DMS 273 treated with DMSO at 0.1 percent for 48 hours (cell line): ENCODE data around the gene ARHGAP10.
A peak's percentile ranks its signal among the peaks of the same experiment; 100 is the strongest.
"Not testable (repeated sequence)": the region's sequence is repeated elsewhere in the genome, so short reads cannot be mapped to it uniquely, and the experiment has no call there.

Experiments
- DNase-seq: peaks from one replicate; lab custom pipeline; 2025; lab: John Stamatoyannopoulos, UW

The ARHGAP10 gene

DNA sequence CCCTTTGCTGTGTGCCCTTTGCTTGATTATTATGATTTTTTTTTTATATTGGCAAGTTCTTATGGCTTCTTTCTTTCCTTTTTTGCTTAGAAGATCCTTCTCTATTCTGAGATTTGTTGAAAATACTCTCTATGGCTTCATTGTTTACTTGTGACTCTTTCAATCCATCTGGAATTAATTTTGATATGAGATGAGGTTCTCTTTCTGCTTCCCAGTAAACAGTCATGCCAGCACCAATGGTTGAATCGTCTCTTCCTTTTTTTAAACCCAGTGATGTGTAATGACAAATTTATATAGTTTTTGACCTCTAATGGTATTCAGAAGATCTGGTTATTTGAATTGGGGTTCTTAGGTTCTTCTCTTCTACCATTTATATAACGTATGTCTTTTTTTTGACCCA is 121.8 kb downstream of the ARHGAP10 start:
- no peak for DNase-seq

DNA sequence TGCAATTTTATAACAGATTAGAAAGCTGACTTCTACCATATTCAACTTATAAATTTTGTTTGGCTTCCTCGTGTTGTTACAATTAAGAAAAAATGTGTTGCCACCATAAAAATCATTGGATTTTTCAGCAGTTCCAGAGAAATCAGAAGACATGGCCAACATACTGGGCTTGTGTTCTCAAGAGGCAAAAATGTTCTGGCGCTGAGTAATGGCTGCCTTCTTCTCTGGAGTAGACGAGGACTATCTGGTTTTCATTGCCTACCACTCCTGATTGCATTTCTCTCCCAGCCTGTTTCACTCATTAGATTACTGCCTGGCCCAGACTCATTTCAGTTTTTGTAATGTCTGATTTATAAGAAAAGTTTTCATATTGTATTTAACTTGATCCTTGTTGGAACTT is 122.3 kb downstream of the ARHGAP10 start:
- no peak for DNase-seq

DNA sequence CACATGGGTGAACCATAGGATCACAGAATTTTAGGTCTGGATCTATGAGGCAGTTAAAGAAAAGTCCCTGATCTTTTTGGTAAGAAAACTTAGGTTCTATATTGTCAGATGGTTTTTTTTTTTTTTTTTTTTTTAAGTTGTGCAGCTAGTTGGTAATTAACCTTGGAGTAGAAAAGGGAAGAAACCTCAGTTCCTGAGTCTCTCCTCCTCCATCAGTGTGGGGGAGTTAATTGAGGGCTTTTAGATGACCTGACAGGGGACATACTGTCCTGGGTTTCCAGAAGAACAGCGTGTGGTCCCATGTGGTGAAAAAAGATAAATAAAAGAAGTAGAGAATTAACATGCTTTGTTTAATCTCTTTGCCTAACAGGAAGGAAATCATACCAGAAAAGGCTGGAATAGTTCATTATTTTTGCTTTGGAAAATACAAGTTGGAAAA is 123.7 kb downstream of the ARHGAP10 start:
- no peak for DNase-seq

DNA sequence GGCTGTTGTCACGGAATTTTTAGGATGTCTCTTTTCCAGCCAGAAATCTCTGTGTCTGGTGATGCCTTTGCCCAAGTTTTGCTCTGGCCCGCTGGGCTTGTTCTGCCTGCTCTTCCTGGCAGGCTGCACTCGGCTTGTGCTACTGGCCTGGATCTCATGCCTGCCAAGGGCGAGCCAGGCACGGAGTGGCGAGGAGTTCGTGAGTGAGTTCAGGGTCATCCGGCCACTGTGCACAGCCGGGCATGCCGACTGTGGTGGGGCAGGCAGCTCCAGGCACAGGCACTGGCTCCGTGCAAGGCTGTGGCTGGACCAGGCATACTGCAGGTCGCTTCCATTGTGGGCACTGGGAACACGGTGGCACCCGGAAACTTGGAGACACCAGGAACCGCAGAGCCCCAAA is 129.1 kb downstream of the ARHGAP10 start:
- no peak for DNase-seq

DNA sequence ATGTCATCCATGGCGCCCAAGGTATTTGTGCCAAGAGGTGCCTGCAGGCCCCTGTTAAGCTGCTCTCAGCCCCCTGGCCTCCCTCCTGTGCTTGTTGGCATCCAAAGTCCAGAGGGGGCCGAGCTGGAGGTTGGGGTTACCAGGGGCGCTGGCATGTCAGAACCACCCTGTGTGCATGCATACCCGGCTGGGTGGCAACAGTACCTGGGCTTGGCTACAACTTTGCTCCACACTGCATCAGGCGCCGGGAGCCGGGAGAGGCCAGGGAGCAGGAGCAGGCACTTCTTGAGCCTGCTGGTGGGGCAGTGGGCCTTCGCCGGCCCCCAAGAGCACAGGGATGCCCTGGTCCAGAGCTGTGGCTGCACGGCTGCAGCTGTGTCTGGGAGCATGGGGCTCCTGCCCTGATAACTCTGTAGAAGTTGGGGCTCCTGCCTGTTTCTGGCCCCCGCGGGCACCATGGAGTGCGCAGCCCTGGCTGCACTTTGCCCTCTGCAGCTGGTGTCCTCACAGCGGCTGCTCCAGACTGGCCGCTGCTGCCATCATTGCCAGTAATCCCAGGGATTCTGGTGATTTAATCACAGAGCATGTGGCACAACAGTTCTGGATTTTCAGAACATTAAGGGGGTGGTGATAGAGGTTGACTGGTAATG is 130.3 kb downstream of the ARHGAP10 start:
- DNase-seq: no peak

DNA sequence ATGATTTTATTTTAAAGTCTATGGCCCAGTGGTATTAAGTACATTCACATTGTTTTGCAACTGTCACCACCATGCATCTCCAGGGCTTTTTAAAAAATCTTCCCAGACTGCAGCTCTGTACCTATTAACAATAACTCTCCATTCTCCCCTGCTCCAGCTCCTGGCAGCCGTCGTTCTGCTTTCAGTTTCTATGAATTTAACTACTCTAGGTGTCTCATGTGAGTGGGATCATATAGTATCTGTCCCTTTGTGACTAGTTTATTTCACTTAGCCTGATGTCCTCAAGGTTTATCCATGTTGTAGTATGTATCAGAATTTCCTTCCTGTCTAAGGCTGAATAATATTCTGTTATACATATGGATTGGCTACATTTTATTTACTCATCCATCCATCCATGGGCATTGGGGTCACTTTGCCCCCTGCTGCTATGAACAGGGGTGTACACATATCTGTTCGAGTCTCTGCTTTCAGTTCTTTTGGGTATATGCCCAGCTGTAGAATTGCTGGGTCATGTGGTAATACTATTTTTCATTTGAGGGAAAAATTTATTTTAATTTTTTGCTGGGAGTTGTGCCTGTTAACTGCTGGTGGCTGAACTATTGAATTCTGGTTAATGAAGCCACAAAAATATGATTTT is 131.3 kb downstream of the ARHGAP10 start:
- no peak for DNase-seq

DNA sequence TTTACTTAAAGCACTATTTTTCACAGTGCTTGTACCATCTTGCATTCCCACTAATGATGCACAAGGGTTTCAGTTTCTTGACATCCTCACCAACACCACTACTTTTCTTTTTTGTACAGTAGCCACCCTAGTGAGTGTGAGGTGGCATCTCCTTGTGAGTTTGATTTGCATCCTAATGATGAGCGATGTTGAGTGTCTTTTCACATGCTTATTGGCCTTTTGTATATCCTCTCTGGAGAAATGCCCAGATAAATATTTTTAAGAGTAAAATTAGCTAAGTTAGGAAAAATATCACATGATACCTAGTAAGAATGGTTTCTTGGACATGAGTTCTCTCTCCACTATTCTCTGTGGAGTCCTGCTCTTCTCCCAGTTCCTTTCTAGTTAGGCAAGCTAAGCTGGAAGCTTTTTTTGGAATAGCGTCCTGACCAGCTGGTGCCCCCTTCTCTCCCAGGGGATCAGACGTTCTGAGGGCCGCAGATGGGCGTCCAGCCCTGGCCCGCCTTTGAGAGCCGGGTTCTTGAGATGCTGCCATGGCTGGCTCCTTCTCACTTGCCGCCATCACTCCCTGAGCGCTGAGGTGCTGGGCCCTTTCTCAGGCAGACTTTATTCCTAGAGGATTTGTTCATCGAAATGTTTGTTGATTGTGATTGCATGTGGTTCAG is 132.1 kb downstream of the ARHGAP10 start:
- no peak for DNase-seq

DNA sequence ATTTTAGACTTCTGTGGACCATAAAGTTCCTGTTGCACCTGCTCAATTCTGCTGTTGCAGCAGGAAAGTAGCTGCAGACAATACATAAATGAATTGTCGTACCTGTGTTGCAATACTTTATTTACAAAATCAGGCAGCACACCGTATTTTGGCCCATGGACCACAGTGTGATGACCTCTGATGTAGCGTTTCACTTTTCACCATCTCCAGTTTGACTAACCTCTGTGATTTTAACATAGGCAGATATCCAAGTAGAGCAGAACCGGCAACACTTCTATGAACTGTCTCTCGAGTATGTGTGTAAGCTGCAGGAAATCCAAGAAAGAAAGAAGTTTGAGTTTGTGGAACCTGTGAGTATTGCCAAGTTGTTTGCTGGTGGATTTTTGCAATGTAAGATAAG is 132.7 kb downstream of the ARHGAP10 start:
- no peak for DNase-seq

DNA sequence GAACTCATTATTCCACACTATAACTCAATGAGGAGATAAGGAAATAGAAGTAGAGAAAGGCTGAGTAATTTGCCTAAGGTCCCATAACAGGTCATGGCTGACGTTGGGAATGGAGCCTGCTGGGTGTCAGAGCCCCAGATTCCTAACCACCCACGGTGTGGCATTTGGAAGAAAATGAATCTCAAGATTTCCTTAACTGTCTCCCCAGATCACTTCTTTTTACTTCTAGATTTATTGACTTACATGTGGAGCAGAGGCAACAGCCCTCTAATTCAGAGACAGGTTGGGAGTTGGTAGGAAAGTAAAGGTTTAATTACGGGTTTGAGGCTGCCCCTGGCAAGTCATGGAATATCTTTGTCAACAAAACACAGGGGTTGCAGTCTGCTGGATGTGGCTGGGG is 134.0 kb downstream of the ARHGAP10 start:
- no peak for DNase-seq

DNA sequence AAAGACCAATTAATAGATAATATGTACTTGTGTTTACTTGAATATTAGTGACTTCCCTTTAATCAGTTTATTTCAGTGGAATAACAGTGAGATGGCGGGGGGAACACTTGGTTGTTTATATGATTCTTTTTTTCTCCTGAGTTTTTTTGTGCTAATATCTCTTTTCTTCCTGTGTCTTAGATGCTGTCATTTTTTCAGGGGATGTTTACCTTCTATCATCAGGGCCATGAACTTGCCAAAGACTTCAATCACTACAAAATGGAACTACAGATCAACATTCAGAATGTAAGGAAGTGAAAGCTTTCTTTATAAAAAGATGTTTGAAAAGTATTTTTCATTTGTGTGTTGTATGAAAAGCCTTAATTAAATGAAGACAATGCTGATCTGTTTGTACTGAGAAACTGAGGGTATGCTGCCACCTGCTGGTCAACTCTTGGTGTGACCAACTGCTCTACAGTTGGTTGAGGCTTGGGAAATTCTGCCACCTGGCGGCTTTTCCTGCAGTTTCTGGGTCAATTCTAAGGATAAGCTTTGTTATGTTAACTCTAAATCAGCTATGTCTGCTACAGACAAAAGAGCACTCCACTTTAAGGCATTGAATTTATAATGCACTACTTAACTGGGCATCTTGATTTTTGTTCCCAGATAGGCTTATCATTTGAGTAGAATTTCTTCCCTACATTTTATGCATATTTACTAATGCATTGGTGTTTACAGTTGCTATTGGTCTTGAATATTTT is 134.8 kb downstream of the ARHGAP10 start:
- peak; percentile 26 for DNase-seq

DNA sequence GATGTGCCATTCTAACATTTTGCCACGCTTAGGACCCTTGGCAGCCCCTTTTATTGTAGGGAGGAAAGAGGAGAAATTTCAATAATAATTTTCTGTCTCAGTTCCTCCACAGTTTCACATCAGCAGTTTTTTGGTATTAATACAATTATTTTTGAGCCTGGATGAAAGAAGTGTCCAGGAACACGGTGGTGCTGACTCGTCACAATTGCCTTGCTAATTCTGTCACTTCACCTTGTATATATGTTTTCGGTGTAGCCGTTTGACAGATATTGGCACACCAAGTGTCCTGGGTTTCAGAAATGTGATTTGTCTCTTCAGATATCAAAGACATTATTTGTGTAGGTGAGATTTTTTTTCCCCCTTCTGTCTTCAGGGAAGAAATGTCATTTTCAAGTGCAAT is 142.2 kb downstream of the ARHGAP10 start:
- no peak for DNase-seq

DNA sequence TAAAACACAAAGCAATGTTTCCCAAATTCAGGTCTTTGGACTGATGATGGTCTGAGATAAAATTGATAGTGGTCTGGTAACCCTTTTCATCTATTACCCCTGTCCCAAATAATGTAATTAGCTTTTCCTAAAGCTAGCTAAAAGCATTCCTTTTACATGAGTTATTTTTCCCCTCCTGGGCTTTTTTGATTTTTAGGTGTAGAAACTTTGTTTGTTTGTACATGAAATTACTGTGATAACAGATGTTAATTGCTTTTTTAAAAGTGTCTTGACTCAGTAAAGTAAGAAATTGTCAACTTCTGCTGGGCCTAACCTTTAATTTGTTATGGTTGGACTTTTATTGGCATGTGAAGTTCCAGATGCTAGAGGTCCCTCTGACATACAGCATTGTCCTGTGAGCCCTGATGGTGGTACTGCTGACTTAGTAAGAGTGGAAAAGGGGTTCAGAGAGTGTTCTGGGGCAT is 145.5 kb downstream of the ARHGAP10 start:
- no peak for DNase-seq

DNA sequence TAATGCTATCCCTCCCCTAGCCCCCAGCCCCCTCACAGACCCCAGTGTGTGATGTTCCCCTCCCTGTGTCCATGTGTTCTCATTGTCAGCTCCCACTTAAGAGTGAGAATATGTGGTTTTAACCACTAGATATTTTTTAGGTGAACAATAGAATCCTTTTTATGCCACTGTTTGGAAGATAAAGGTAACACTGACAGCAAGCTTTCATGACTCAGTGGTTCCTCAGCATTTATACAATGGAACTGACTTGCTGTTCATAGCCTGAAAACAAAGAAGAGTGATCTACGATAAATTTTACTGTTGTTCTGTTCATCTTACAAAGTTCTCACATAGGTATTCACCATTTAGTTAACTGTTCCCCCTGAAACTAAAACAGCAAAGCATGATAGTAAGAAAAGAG is 147.8 kb downstream of the ARHGAP10 start:
- DNase-seq: no peak

DNA sequence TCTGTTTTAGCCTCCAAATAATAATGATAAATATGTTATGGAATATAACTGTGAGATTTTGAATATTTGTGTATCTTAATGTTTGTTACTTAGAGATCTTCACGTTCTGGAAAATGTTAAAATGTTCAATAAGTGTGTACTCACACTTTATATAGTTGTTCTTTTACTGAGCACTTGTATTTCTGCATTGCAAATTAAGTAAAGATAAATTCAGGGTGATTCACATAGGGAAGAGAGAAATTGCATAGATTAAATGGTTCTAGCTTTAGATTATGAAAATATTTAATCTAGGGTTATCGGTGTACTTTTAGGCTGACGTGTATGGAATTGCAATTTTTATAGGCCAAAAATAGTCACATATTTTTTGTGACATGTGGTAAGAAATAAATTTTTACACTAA is 148.6 kb downstream of the ARHGAP10 start:
- no peak for DNase-seq

DNA sequence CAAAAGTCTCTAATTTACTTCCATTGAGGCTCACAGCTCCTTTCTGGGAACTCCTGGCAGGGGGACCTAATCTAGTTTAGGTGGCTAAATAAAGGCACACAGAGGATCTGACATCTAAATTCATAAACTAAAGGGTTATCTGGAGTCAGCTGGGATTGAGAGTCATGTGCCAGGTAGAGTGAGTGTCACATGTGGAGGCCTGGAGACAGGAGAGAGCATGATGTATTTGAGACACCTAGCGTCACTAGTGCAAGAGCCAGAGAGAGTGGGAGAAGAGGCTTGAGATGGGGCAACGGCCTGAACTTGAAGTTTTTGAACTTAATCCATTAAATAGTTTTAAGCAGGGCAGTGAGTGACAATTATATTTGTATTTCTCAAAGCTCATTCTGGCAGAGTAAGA is 152.6 kb downstream of the ARHGAP10 start:
- no peak for DNase-seq

DNA sequence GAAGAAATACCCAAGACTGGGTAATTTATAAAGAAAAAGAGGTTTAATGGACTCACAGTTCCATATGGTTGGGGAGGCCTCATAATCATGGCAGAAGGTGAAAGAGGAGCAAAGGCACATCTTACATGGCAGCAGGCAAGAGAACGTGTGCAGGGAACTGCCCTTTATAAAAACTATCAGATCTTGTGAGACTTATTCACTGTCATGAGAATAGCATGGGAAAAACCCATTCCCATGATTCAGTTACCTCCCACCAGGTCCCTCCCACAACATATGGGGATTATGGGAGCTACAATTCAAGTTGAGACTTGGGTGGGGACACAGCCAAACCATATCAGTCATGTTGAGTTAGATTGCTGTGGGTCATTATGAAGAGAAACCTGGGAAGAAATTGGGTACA is 153.3 kb downstream of the ARHGAP10 start:
- not testable (repeated sequence) for DNase-seq

DNA sequence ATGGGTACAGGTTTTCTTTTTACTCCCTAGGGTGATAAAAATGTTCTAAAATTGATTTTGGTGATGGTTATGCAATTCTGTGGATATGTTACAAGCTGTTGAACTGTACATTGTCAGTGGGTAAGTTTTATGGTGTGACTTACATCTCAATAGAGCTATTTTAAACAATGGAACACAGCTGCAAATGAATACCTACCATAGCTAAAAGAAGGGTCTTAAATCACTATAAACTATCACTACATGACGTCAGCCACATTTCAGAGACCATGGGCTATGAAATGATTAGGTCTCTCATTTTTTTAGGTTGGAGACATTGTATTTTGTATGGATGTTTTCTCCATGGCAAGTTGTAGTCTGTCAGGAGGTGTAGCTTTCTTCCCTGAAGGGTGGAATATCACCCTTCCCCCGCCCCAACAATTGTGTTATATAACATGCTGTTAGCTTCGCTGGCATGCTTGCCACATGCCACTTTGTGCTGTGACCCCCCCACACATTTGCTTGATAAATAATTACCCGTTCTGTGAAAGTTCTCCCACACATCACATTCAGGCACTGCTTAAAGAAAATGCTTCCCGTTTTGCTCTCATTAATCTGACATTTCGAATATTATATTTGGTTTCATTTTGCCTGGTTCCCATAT is 159.7 kb downstream of the ARHGAP10 start:
- DNase-seq: no peak

DNA sequence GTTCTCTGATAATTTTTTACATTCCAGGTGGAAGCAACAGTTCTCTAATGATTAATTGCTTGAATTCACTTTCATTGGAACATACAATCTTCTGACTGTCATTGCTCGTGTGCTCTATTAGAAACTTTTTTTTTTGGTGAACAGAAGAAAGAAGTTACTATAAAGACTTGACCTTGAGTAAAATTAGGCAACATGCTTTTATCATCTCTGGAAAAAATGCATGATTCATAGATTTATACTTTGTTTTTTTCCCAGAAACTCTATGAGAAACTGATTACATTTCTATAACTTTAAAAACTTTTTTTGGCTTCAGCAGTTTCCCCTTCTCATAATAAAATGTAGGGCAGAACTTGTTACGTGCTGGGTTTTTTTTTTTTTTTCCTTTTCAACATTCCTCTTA is 167.6 kb downstream of the ARHGAP10 start:
- DNase-seq: no peak

DNA sequence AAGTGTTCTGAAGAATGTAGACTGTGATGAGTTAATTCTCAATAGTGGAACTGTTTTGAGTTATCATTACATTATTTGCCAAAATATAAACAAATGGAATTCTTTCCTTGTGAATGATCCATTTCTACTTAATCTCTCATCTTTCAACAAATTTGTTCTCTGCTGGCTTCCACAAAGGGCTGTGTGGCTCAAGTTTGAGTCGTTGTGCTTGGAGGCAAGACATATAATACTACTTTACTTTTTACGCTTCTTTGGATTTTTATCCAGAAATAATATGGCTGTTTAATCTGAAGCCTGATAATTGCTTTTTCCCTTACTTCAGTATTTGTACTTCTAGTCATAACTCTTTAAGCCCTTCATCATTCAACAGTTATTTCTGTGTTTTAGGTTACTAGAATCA is 169.5 kb downstream of the ARHGAP10 start:
- no peak for DNase-seq

DNA sequence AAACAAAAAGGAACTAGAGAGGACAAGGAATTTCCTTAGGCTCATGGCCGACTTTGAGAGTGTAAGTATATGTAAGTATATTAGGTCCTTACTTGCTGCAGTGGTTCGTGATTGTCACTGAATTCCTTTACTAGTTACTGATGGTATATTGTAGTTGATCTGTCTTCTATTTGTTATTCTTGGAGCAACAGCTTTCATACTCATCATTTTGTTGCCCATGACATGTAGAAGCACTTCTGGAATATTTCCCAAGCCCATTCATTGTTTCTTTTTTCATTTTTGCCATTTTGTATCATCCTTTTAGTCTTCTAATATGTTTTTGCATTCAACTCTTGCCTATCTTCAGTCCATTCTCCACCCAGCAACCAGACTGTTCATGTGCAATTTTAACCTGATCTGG is 170.0 kb downstream of the ARHGAP10 start:
- no peak for DNase-seq

DNA sequence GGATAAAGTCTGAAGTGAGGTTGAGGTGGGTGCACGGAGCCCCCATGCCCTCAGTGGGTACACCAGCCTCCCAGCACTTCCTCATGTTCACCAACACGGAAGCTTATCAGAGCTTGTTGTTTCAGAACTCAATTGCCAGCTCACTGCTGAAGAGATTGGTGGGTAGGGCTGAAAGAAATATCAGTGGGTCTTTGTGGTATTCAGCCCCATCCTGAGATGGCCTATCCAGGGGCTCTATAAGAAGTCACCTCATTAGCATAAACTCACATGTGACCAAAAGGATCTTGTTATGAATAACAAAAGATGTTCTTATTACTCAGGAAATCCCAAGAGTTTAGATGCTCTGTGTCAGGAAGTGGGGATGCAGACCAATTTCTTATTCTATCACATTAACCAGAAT is 177.3 kb downstream of the ARHGAP10 start:
- no peak for DNase-seq

DNA sequence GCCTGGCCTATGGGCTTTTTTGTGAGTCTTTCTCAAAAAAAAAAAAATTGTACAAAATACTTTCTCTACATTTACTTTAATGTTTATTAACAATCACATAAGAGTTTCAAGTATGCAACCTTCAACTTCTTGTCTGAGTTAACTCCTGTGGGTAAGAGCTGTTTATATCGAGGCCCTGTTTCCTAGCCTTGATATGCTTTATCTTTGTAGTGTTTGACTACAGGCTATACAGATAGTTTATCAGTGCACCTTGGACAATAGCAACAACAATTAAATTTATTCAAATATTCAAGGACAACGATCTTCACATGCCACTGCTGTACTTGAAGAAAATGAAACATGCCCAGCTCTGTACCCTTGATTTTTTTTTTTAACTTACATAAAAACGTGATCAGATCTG is 178.4 kb downstream of the ARHGAP10 start:
- DNase-seq: no peak
